ENCODE data around the gene CORO7. TPM values are rescaled to one million over a fixed set of nuclear protein-coding genes. Genes with fewer than 3 reads are reported as not detected.

The CORO7 gene
- total RNA-seq, 1 experiment from 2014 or later = 51.0 TPM

- Mint-ChIP-seq H3K4me1 (ENCODE audit: low read depth, unreplicated experiment) (peaks cover 30% of the 10 kb centered on the region), H3K4me3 (ENCODE audit: low read depth, unreplicated experiment) (peak overlapping the region; percentile 58), H3K27me3 (ENCODE audit: unreplicated experiment) (no peaks in the 10 kb centered on the region), H3K27ac (ENCODE audit: unreplicated experiment) (peak overlapping the region; percentile 6), H3K36me3 (ENCODE audit: insufficient read depth, unreplicated experiment) (peaks cover 12% of the 10 kb centered on the region), H3K9me3 (ENCODE audit: low read depth, unreplicated experiment) (no peaks in the 10 kb centered on the region)
- intact Hi-C loops (cut with micrococcal nuclease; ENCODE audit: unreplicated experiment) = no loop called here
- peak; percentile 92 for DNase-seq
- TSS peak; percentile 76 for BruUV-seq (replicated peaks)
- CTCF ChIA-PET = interaction anchor here (0.9 to 1.5 kb wide), 3 partner anchors 8 to 107 kb away, joined by 3 read pairs; no protein-coding TSS in a partner anchor
- TF ChIP-seq CTCF (IDR thresholded peaks at IDR 0.05; ENCODE audit: unreplicated experiment) = no peak
Measured at GRCh38 chr16:4307215-4308037, 109.0 kb downstream of the CORO7 start.

- H3K4me3 Mint-ChIP-seq (ENCODE audit: low read depth, unreplicated experiment) = peak overlapping the region; percentile 58
- peaks cover 30% of the 10 kb centered on the region for H3K4me1 Mint-ChIP-seq (ENCODE audit: low read depth, unreplicated experiment)
- no peaks in the 10 kb centered on the region for H3K9me3 Mint-ChIP-seq (ENCODE audit: low read depth, unreplicated experiment)
- intact Hi-C loops (cut with micrococcal nuclease; ENCODE audit: unreplicated experiment) = no loop called here
- BruUV-seq (replicated peaks) = no TSS peak
- H3K36me3 Mint-ChIP-seq (ENCODE audit: insufficient read depth, unreplicated experiment) = peaks cover 12% of the 10 kb centered on the region
- no peaks in the 10 kb centered on the region for H3K27me3 Mint-ChIP-seq (ENCODE audit: unreplicated experiment)
- peak overlapping the region; percentile 6 for H3K27ac Mint-ChIP-seq (ENCODE audit: unreplicated experiment)
- CTCF ChIA-PET = interaction anchor here (1.4 to 1.5 kb wide), 2 partner anchors 16 to 23 kb away, joined by 3 to 4 read pairs; no protein-coding TSS in a partner anchor
- no peak for TF ChIP-seq CTCF (IDR thresholded peaks at IDR 0.05; ENCODE audit: unreplicated experiment)
- no peak for DNase-seq
Measured at GRCh38 chr16:4306470-4307214, 109.8 kb downstream of the CORO7 start.

Other genes starting within 250 kb of the CORO7 start
- 0.12 TPM in 1 of 2 replicates, not detected in the other for gene SRL, start 174.5 kb downstream of the CORO7 start, total RNA-seq (2022)
- 31.4 and 31.9 TPM in 2 replicates for gene TFAP4, start 143.6 kb downstream of the CORO7 start, total RNA-seq (2022)
- gene GLIS2, start 100.5 kb downstream of the CORO7 start, total RNA-seq (2022) = 22.1 and 24.5 TPM in 2 replicates
- gene PAM16, start 65.3 kb downstream of the CORO7 start, total RNA-seq (2022) = 72.7 and 85.3 TPM in 2 replicates
- gene VASN, start 44.7 kb downstream of the CORO7 start, total RNA-seq (2022) = 18.1 and 22.4 TPM in 2 replicates
- gene DNAJA3, start 9.3 kb upstream of the CORO7 start, total RNA-seq (2022) = 93.1 and 99.2 TPM in 2 replicates
- 101 and 118 TPM in 2 replicates for gene NMRAL1, start 58.0 kb upstream of the CORO7 start, total RNA-seq (2022)
- 79.2 and 103 TPM in 2 replicates for gene HMOX2, start 59.8 kb upstream of the CORO7 start, total RNA-seq (2022)
- 6.2 and 7.9 TPM in 2 replicates for gene CDIP1, start 122.2 kb upstream of the CORO7 start, total RNA-seq (2022)
- gene C16orf96, start 139.7 kb upstream of the CORO7 start, total RNA-seq (2022) = not detected in 2 replicates
- gene UBALD1, start 198.3 kb upstream of the CORO7 start, total RNA-seq (2022) = 54.4 and 55.6 TPM in 2 replicates
- 105 and 114 TPM in 2 replicates for gene MGRN1, start 208.2 kb upstream of the CORO7 start, total RNA-seq (2022)

All from Calu3 (cell line).